GM21528 (cell line): ENCODE data around the gene UPK1B.
"Not testable (repeated sequence)": the region's sequence is repeated elsewhere in the genome, so short reads cannot be mapped to it uniquely, and the experiment has no call there.

Experiments
- ATAC-seq: cut with Tn5 transposase; IDR thresholded peaks from one replicate; pipeline ENCODE4 v1.9.1; 2021; ENCODE audit warnings: mild to moderate bottlenecking, moderate library complexity; ENCODE audit not compliant: unreplicated experiment, low FRiP score

UPK1B gene

DNA sequence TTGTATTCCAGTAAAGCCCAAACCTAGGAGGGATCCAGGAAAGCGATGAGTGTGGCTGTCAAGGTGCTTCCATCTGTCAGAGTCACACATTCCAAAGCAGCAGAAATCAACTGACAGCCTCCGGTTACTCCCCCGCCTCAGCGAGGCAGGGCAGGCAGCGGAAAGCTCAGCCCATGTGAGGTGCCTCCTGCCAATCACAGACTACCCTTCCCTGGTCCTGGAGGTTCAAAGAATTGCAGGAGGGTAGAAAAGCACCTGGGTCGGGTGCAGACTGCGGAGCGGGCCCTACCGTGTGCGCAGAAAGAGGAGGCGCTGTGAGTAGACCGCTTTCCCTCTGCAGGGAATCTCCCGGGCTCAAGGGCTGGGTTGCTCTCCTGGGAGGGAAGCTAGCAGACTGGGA, at the start of gene UPK1B:
UPK1B (plus strand) TSS at position 274 of the 400 bp plus-strand sequence. CDS start 13,144 bp downstream, outside the sequence.
- ATAC-seq, result no peak

DNA sequence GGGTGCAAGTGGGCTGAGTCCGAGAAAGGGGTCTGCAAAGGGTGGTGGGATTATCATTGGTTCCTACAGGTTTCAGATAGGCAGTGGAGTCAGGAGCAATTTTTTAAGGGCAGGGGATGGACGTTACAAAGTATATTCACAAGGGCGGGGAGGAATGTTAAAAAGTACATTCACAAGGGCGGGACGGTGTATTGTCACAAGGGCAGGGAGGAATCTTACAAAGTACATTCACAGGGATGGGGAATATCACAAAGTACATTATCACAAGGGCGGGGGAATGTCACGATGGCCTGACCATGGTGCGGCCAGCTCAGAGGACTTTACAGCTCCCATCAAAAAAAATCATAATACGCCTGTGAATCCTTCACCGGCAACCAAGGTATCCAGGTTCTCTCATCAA, 48.1 kb upstream of the UPK1B start:
- ATAC-seq, result no peak

DNA sequence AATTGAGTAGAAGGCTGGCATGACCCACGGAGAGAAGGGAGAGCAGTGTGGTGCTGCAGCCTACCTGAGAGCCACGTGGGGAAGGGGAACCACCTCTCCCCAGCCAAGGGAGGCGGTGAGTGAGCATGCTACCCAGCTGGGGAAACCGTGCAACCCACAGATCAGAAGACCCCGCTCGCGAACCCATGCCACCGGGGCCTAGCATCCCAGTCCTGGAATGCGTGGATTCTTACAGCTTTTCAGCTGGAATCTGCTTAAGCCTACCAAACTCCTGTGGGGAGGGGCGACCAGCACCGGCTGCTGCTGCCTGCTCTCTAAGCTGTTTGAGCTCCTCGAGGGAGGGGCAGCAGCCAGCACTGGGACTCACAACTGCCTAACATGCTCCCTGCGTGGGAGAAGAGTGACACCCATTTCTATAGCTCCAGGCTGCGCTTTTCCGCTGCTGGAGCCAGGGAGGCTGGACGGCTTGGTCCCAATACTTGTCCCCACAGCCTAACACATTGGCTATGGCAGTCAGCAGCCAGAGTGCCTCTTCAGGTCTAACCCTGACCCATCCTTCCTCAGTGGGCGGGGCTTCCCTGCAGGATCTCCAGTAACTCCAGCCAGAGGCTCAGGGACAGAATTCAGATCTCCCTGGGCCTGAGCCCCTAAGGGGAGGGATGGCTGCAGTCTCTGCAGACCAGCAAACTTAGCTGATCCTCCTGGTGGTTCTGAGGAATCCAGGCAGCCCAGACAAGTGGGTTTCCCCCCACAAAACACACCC, 47.5 kb upstream of the UPK1B start:
- no peak for ATAC-seq

DNA sequence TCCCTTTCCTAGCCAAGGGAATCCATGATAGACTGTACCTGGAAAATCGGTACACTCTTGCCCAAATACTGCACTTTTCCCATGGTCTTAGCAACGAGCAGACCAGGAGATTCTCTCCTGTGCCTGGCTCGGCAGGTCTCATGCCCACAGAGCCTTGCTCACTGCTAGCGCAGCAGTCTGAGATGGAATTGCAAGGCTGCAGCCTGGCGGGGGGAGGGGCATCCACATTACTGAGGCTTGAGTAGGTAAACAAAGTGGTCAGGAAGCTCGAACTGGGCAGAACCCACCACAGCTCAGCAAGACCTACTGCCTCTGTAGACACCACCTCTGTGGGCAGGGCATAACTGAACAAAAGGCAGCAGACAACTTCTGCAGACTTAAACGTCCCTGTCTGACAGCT, 43.1 kb upstream of the UPK1B start:
- ATAC-seq, result not testable (repeated sequence)

DNA sequence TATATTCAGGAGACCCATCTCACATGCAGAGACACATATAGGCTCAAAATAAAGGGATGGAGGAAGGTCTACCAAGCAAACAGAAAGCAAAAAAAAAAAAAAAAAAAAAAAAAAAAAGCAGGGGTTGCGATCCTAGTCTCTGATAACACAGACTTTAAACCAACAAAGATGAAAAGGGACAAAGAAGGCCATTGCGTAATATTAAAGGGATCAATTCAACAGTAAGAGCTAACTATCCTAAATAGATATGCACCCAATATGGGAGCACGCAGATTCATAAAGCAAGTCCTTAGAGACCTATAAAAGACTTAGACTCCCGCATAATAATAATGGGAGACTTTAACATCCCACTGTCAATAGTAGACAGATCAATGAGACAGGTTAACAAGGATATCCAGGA, 41.1 kb upstream of the UPK1B start:
- not testable (repeated sequence) for ATAC-seq

DNA sequence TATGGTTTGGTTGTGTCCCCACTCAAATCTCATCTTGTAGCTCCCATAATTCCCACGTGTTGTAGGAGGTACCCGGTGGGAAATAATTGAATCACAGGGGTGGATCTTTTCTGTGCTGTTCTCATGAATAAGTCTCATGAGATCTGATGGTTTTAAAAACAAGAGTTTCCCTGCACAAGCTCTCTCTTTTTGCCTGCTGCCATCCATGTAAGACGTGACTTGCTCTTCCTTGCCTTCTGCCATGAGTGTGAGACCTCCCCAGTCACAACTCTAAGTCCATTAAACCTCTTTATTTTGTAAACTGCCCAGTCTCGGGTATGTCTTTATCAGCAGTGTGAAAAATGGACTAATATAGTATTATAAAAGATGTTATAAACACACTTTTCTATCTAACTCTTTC, 34.0 kb upstream of the UPK1B start:
- not testable (repeated sequence) for ATAC-seq

DNA sequence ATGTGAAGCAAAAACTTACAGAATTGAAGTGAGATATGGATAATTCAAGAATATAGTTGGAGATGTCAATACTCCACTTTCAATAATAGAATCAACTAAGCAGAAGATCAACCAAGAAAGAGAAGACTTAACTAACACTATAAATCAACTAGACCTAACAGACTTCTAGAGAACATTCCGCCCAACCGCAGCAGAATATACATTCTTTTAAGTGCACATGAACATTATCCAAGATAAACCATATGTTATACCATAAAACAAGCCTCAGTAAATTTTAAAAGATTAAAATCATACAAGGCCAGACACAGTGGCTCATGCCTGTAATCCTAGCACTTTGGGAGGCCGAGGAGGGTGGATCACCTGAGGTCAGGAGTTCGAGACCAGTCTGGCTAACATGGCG, 32.9 kb upstream of the UPK1B start:
- ATAC-seq, result no peak

DNA sequence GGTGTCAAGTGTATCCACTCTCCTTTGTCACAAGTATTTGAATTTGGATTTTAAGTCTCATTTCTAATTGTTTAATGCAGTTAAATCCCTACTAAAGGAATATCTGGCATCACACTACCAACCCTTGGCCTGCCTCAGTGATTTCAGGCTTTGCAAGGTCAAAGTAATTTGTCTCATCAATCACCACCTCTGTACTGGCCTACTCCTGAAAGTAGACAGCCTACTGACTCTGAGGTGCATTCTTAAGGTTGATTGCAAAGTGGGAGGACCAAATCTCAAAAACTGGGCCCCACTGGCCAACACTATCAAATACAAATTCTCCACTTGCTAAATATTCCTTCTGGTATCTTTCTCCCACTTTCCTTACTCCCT, 28.3 kb upstream of the UPK1B start:
- peak; percentile 30 for ATAC-seq

DNA sequence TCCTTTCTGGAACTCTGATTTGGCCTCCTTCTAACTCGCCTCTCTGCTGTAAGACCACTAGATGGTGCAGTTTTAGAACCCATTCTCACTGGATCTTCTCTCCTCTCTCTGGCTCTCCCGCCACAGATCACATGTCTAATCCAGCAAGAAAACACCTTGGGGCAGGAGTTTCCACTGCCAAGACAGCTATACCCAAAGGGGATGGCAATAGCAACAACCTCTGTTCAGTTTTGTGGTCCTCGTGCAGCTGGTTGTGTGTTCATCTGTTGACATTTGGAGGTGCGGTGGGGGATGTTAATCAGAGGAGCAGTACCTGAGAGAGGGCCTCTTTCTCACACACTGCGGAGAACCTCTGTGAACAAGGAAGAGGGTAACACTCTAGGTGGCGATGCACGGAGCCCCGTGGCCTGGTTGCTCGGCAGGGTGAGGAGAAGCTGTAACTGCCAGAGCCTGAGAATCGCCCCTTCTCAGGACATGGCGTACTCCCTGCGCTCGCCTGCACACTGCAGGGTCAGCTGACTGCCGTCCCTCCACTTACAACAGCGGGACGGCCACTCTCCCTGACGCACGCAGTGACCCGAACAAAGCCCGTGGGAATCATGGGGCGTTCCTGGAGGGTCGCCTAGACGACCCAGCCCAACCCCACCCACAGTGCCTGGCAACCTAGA, 27.8 kb upstream of the UPK1B start, which contains the start of gene TEX55:
TEX55 (plus strand) TSS at position 666 of the 668 bp plus-strand sequence. CDS start 25 bp downstream, outside the sequence.
- ATAC-seq, result peak; percentile 77

DNA sequence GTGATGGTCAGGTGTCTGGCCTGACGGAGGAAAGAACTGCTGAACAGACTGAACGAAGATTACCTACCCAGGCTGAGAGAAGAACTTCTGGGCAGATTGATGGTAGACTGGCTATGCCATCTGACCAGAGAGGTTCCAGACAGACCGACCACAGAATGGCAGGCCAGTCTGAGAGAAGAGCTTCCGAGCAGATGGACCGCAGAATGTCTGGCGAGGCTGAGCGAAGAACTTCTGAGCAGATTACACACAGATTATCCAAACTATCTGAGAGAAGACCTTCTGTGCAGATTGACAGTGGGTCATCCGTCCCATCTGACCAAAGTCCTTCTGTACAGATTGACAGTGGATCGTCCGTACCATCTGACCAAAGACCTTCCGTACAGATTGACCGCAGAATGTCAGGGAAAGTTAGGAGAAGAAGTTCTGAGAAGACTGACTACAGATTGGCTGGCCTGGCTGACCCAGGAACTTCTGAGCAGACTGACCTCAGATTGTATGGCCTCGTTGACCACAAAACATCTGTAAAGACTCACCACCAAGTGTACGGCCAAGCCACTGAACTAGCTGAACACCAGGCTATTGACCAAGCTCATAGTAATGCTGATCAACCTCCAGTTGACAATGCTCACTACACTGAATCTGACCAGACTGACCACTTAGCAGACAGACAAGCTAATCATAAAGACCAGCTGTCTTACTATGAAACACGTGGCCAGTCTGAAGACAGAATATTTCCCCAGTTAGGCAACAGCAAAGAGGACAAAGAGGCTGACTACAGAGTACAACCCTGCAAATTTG, 26.6 kb upstream of the UPK1B start:
- ATAC-seq, result no peak

DNA sequence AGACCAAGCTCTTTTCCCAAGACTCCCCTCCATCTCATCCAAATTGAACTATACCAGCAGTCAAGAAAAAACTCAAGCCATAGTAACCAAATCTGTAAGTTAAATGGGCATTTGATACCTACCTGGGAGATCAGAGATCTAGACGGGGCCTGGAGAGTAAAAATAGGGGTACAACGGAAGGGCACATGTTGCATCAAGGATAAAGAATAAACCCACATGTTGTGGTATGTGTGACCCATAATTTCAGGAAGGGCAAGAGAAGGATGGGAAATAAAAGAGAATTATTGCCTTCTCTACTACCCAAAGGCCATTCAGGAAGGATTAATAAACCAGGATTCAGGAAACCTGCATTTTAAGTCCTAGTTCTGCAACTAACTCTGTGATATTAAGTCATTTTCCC, 25.9 kb upstream of the UPK1B start:
- no peak for ATAC-seq

DNA sequence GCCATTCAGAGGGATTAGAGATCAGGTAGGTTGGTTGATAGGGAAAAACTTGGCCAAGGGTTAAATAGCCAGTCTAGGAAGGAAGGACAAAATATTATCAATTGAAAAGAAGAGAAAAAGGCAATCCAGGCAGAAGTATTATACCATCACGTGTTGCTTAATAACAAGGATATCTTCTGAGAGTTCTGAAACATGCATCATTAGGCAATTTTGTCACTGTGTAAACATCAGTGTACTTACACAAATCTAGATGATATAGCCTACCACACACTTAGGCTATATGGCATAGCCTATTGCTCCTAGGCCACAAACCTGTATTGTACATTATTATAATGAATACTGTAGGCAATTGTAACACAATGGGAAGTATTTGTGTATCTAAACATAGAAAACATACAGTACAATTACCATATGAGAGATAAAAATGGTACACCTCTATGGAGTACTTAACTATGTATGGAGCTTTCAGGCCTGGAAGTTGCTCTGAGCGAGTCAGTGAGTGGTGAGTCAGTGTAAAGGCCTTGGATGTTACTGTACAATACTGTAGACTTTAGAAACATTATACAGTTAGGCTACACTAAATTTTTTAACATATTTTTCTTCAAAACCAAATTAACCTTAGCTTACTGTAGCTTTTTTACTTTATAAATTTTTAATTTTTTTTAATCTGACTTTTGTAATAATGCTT, 24.8 kb upstream of the UPK1B start:
- no peak for ATAC-seq

DNA sequence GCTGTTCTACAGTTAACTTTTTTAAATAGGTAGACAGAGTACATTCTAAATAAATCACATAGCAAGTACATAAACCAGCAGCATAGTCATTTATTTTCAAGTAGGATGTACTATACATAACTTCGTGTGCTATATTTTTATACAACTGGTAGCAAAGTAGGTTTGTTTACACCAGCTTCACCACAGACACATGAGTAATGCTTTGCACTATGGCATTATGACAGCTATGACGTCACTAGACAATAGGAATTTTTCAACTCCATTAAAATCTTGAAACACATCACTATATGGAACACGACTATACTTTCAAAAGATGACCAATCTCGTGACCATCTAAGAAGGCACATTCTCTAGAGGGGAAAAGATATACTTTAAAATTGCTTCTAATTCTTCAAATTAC, 23.9 kb upstream of the UPK1B start:
- ATAC-seq, result no peak

DNA sequence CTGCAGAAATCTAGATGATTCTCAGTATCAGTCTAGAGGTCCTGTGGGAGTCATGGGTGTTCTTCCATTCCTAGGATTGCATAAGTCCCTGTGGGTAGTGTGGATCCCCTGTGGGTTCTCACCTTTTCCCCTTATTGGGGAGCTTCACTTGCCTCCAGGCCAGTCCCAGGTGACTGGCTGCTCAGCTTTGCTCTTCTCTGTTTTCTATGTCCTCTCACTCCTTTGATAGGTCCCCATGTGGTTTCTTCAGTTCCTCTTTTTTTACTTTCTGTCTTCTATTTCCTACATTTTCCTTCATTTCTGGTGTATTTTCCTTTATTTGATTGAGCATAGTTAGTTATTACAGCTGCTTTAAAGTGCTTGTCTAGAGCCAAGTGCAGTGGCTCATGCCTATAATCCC, 16.5 kb upstream of the UPK1B start:
- ATAC-seq, result no peak

DNA sequence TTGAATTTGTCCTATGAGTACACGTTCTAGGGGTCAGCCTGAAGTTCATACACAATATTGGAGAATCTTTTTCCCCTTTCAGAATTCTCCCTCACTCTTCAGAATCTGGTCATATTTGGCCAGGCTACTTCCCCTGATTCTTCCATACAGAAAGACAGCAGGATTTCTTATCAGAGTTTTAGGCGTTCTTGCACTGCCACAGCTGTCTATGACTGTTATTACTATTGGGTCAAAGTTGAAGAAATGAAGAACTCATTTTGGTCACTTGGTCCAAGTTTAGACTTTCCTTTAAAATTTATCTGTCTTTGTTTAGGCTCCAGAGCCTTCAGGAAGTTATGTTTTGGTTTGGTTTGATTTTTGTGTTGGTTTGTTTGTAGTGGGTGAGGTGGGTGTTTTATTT, 15.4 kb upstream of the UPK1B start:
- no peak for ATAC-seq

DNA sequence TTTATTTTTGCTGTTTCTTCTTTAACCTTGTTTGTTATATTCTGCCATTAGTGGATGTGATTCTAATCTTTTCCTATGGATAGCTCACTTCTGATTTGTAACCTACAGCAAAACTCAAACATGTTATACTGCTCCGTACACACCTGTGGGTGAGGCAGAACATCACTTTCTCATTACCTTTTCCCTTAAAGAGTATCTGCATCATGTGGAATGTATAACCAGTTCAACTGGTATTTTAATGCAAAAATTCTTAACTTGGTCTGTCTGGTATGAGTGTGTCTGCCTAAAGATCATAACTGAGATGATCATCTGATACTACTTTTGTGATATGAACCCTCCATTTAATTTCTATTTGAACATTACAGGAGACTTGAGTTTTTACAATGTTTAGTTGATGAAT, 13.0 kb upstream of the UPK1B start:
- ATAC-seq, result no peak

DNA sequence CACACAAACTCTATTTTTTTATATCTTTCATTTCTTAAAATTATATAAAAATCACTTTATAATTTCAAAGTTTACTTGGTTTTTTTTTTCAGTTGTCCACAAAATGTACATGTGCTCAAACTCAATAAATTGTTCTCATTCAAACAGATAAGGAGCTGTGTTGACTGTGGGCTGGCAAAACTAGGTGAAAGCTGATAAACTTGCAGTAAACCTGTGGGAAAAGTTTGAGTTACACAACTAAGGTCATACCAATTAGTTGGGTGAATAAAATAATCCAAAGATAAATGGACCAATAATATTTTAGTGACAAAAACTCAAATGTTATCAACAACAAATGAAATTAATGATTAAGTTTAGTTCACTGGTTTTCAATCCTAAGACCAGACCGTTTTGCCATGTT, 12.6 kb upstream of the UPK1B start:
- no peak for ATAC-seq

DNA sequence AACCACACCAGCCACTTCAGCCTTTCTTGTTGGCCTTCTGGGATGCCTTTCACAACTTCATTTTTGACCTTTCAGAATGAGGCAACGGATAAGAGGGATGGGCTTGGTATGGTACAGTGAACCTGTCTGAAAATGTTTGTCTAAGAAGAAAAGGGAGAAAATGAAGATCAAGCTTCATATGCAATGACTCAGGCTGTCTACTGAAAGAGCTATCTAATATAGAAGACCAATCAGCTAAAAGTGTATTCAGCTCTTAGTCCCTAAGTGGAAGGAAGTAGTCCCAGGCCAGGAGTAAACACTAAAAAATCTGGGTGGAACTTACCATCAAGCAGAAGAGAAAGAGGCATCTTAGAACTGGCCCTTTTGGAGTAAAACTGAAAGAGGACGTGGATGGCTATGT, 12.2 kb upstream of the UPK1B start:
- ATAC-seq, result no peak

DNA sequence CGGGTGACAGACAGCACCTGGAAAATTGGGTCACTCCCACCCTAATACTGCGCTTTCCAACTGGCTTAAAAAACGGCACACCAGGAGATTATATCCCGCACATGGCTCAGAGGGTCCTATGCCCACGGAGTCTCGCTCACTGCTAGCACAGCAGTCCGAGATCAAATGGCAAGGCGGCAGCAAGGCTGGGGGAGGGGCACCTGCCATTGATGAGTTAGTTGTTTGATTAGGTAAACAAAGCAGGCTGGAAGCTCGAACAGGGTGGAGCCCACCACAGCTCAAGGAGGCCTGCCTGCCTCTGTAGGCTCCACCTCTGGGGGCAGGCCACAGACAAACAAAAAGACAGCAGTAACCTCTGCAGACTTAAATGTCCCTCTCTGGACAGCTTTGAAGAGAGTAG, 8.7 kb upstream of the UPK1B start:
- ATAC-seq, result not testable (repeated sequence)

DNA sequence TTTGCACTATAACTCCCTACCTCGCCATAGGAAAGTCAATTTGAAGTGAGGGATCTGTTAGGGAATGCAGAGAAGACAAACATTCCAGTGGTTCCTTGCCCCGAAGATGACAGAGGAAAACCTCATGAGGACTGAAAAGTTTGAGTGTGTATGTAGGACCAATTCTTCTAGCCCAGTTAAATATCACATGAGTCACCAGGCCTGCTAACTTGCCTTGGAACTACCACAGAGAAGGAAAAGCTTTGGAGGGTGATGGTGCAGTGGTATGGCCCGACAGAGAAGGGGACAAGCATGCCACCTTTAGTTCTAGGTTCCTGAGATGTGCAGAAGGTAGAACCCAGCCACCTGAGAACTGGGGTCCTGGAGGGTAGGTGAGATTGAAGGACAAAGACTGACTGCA, 2.6 kb upstream of the UPK1B start:
- ATAC-seq, result no peak
